GM19035 (cell line): ENCODE measurements around the gene CCM2.

Experiments used
- ATAC-seq: cut with Tn5 transposase; IDR thresholded peaks from one replicate; pipeline ENCODE4 v1.9.1; 2021; ENCODE audit not compliant: unreplicated experiment

Gene CCM2

GRCh38 chr7:45000093-45001032, at the start of gene CCM2:
TSS of gene CCM2 (plus strand) at chr7:45000201. CDS start at chr7:45000334, 133 bp downstream.
- peak; percentile 11 for ATAC-seq

GRCh38 chr7:44953156-44953555, 46.8 kb upstream of the CCM2 start:
- no peak for ATAC-seq

GRCh38 chr7:44955733-44956132, 44.3 kb upstream of the CCM2 start:
- ATAC-seq = no peak

- no peak for ATAC-seq
Observed at GRCh38 chr7:44956157-44956766, 43.7 kb upstream of the CCM2 start.

GRCh38 chr7:44958645-44959344, 41.2 kb upstream of the CCM2 start:
- no peak for ATAC-seq

- no peak for ATAC-seq
Observed at GRCh38 chr7:44959433-44959951, 40.5 kb upstream of the CCM2 start.

GRCh38 chr7:44960011-44960580, 39.9 kb upstream of the CCM2 start:
- no peak for ATAC-seq

GRCh38 chr7:44961844-44962482, 38.0 kb upstream of the CCM2 start:
- ATAC-seq = no peak

- ATAC-seq = no peak
Observed at GRCh38 chr7:44962483-44963251, 37.3 kb upstream of the CCM2 start.

- no peak for ATAC-seq
Observed at GRCh38 chr7:44963364-44964290, 36.4 kb upstream of the CCM2 start.

- no peak for ATAC-seq
Observed at GRCh38 chr7:44964384-44964830, 35.6 kb upstream of the CCM2 start.

- ATAC-seq = no peak
Observed at GRCh38 chr7:44964831-44965440, 35.1 kb upstream of the CCM2 start.

GRCh38 chr7:44965441-44965903, 34.5 kb upstream of the CCM2 start:
- ATAC-seq = no peak

GRCh38 chr7:44965937-44966730, 33.9 kb upstream of the CCM2 start:
- ATAC-seq = no peak

GRCh38 chr7:44966731-44967538, 33.1 kb upstream of the CCM2 start:
- no peak for ATAC-seq
